Right forelimb (tissue), 1 donor: ENCODE data around the gene PRODH.
"Not testable (repeated sequence)": the region's sequence is repeated elsewhere in the genome, so short reads cannot be mapped to it uniquely, and the experiment has no call there.

Source experiments
- DNase-seq: peaks from one replicate; pipeline ENCODE4 v3.0.0-alpha.2; 2018

PRODH gene

DNA sequence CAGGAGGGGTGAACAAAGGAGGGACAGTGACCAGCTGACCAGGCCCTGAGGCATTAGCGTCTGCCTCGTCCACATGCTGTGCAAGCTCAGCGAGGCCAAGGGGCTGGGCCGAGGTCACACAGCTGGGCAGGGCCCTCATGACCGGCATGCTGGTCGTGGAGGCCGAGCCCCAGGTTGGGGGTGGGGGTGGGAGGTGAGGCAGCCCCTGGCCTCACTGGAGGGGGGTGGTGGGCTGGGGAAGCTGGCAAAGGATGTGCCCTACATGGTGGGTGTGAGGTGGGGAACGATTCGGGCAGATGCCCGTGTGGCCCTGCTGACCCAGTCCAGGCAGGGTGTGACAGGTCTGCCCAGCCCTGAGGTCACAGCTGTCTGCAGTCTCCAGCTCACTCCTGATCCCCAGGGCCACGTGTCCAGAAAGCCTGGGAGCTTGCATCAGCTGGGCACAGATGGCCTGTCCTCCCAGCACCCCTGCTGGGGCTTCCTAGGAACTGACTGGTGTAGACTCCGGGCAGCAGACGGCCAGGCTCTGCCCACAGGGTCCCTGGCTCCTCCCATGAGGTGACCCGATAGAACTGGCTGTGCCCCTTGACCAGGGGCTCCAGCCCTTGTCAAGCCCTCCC lies 31.4 kb upstream of the PRODH start:
- DNase-seq, result not testable (repeated sequence)

GRCh38 chr22:18966748-18967147 lies 30.7 kb upstream of the PRODH start:
- no peak for DNase-seq

DNA sequence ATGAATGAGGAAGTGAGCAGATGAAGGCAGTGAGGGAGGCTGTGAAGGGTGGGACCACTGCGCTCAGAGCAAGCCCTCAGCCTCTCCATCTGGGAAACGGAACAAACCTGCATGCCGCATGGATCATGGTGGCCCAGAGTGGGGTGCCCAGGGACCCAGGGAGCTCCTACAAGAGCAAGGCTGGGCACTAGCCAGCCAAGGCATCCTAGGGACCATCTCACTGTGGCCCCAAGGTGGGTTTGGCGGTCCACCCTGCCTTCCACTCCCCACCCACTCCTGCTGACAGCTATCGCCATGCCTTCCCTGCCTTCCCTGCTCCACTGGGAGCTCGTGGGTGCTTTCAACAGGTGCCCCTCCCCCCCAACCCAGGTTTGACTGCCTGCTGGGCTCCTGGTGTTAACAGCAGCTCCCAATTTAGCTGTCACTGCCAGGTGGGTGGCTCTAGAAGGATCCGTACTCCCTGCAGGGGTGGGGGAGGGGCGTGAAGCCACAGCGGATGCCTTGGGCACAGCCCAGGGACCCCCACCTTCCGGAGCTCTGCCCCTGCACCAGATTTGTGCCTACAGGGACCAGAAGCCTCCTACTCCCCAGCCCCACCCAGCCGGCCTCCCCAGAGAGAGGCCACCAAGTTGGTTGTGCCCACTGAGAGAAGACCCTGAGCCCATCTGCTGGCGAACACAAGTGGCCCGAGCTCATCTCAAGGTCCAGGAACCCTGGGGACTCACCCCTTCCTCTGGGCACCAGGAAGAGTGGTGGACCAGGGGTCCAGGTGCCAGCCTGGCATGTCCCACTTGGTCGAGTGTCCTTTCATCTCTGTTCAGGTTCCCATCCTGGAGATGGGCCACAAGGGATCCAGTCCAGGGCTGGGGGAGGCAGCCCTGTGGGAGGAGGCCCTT lies 29.7 kb upstream of the PRODH start:
- no peak for DNase-seq

DNA sequence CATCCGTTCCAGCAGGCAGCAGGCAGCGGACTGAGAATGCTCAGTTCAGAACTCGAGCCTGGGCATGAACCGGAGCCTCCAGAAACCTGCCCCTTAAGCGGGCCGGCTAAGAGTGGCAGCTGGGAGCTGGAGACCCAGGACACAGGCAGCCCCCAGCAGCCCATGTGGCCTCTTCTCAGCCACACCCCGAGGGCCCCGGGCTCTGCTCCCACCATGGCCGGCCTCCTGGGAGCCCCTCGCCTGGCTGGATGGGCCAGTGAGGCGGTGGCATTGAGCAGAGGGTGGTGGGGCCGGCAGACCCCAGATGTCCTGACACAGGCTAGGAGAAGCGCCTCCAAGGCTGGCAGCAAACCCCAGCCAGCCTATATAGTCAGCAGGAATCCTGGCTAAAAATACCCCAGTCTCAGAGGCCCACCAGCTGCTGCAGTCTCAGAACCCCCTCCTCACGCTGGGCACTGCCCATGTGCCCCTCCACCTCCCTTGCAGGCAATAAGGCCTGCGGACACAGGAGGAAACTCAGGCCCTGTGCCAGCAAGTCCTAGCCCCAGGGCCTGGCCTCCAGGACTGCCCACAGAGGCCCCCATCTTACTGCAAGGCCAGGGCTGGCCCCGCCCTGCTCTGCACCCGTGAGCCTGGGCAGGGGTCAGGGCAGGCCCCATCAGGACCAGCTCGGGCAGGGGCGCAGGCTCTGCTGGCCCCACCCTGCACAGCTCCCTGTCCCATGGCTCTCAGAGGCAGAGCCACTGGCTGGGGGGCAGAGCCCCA lies 28.6 kb upstream of the PRODH start:
- not testable (repeated sequence) for DNase-seq

- DNase-seq, result not testable (repeated sequence)
Observed at GRCh38 chr22:18964051-18964450, 28.0 kb upstream of the PRODH start.

GRCh38 chr22:18962308-18962635 lies 26.2 kb upstream of the PRODH start:
- no peak for DNase-seq

DNA sequence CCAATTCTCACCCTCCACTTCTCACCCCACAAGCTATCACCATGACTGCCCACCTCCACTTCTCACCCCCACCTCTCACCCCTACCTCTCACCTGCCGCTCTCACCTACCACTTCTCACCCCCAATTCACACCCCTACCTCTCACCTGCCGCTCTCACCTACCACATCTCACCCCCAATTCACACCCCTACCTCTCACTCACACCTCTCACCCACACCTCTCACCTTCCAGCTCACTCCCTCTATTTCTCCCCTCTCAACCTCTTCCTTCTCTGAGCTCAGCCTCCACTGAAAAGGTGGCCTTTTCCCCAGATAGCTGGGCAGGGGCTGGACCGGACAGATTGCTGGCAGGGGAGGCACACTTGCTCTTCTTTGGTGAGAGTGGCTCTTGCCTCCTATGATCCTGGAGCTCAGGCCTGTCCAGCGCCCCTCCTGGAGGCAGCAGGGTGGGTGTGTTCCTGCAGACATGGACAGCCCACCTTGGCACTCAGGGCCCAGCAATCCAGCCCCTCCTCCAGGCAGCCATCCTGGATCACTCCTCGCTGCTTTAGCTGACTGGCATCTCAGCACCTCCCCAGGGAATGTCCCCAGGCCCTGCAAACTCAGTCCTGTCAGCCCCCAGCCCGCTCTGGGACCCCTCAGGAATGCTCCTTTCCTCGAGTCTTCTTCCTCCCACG lies 25.7 kb upstream of the PRODH start:
- DNase-seq, result not testable (repeated sequence)

- DNase-seq, result not testable (repeated sequence)
Observed at GRCh38 chr22:18961201-18961600, 25.1 kb upstream of the PRODH start.

DNA sequence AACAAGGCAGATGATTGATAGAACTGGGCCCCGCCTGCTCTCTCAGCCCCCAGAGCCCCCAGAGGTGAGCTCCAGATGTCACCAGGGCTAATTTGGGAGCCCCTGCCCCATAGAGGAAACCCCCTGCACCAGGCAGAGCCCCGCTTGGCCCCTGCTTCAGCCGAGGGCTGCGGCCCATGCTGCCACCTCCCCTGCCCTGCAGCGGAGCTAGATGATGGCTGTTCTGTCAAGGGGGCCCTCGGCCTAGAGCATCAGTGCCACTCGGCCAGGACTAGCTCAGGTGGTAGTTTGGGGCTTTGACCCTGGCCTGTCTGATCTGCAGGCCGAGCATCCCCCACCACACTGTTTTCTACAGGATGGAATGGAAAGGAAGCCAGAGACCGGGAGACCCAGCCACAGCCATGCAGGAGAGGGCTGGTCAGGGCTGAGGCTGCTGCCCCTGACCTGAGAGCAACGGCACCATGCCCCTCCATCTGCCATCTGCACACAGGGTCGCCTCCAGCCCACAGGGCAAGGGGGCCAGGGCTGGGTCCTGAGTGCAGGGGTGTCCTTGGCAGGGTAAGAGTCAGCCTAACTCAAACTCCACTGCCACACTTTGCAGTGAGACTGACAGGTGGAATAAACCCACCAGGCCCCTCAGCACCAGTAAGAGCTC lies 24.2 kb upstream of the PRODH start:
- not testable (repeated sequence) for DNase-seq

DNA sequence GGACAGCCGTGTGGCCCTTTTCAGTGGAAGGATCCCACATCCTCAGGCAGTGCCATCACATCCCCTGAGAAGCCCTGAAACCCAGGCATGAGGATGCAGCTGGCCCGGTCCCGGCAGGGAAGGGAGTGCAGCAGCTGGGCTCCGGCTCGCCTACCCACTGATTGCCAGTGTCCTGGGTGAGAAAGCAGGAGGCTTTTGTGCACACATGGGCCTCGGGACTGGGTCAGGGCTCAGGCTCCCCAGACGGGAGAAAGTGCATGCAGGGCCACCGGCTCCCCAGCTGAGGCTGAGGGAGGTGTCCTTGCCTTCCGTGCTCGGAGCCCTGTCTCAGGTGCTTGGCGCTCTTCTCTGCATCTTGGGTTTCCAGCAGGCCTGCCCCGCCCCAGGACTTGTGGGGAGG lies 23.6 kb upstream of the PRODH start:
- DNase-seq, result not testable (repeated sequence)

GRCh38 chr22:18959266-18959665 lies 23.2 kb upstream of the PRODH start:
- DNase-seq, result not testable (repeated sequence)

GRCh38 chr22:18958738-18959137 lies 22.6 kb upstream of the PRODH start:
- not testable (repeated sequence) for DNase-seq

DNA sequence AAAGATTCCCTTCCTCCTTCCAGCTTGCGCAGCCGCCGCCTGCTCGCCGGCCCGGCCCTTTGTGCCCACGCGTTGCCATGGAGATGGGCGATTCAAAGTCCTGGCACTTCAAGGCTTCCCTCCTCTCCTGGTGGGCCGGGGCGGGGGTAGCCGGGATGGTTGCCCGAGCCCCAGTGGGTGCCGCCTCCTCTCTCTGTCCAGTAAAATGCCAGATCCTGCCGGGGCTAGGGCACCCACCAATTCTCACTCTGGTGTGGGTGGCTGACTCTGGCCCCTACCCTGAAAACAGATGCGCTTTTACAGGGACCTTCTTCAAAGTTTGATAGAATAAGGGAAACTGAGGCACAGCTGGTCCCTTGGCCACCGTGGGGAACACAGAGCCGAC lies 22.2 kb upstream of the PRODH start:
- DNase-seq, result not testable (repeated sequence)

GRCh38 chr22:18957621-18958320 lies 21.7 kb upstream of the PRODH start:
- not testable (repeated sequence) for DNase-seq

GRCh38 chr22:18956956-18957355 lies 20.9 kb upstream of the PRODH start:
- not testable (repeated sequence) for DNase-seq

GRCh38 chr22:18956121-18956895 lies 20.2 kb upstream of the PRODH start:
- DNase-seq, result not testable (repeated sequence)

- DNase-seq, result no peak
Observed at GRCh38 chr22:18955696-18956095, 19.6 kb upstream of the PRODH start.

DNA sequence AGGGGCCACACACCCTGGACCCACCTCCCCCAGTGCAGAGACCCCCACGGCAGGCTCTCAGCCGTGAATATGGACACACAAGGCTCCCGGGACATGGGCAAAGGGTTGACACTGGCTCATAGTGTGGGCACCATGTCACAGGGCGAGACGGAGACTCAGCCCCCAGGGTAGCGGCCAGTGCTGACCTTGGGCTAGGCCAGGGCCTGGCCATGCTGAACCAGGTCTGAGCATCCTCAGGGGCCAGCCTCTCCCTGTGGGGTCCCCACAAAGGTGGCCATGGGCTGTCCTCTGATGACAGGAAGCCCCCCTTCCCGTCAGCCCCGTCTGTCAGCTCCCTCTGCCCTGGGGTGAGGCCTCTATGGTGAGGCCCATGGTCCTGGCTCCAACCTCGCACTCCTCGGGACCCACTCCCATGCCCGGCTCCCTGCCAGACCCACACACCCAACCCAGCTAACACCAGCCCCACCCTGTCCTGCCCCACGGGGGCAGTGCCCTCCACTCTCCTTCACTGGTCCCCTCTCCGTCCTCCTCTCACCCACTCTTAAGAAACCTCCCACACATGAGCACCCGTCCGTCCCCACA lies 19.0 kb upstream of the PRODH start:
- no peak for DNase-seq

GRCh38 chr22:18954303-18954989 lies 18.4 kb upstream of the PRODH start:
- peak; percentile 84 for DNase-seq

DNA sequence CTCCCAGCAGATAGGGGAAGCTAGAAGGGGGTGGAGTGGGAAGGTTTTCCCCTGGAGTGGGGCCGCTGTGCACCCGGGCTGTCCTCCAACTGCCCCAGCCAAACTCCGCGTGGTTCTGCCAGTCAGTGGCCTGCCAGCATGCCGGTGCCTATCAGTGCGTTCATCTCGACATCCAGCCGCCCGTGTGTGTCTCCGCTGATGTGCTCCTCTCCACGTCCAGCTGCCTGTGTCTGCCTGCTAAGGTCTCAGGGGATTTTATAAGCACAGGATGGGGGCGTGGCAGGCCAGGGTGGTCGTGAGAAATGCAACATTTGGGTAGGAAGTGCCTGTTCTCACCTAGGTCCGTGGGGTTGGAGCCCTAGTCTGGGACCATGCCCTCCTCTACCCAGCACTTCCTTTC lies 17.0 kb upstream of the PRODH start:
- not testable (repeated sequence) for DNase-seq
